OCI-LY7 (cell line): Measurements from ENCODE around the gene GAN.

Source experiments
- CTCF ChIP-seq: fragments of 200-600 bp; sonication (generic); conservative IDR thresholded peaks from 2 replicates; pipeline ENCODE4 v1.5.1; 2014; ENCODE audit warnings: mild to moderate bottlenecking, antibody characterized with exemption, low read length, moderate library complexity, mixed read lengths
- EZH2phosphoT487 ChIP-seq: fragments of 200-600 bp; sonication (generic); IDR thresholded peaks from 2 replicates; pipeline ENCODE4 v1.6.1; 2018; ENCODE audit warnings: low read depth, borderline replicate concordance, mild to moderate bottlenecking, mixed run types, antibody characterized with exemption, low read length, moderate library complexity, mixed read lengths

GRCh38 chr16:81405702-81406113 lies 90.9 kb downstream of the GAN start:
- TF ChIP-seq CTCF (no peak), EZH2phosphoT487 (no peak)
